Activated CD8-positive, alpha-beta memory T cell treated with anti-CD3 and anti-CD28 coated beads, Interleukin-2, amount 50 U/mL, for 1 hour (primary cell): Measurements from ENCODE around the gene CMTM4.
"Not testable (repeated sequence)": the region's sequence is repeated elsewhere in the genome, so short reads cannot be mapped to it uniquely, and the experiment has no call there.

Experiments
- DNase-seq: peaks from one replicate; pipeline ENCODE4 v3.0.0-alpha.2; 2020; ENCODE audit errors: extremely low read depth

The CMTM4 gene

GRCh38 chr16:66673691-66674090 is 22.9 kb downstream of the CMTM4 start:
- DNase-seq: no peak

- no peak for DNase-seq
Observed at GRCh38 chr16:66670691-66671388, 25.7 kb downstream of the CMTM4 start.

GRCh38 chr16:66668777-66669444 is 27.6 kb downstream of the CMTM4 start:
- no peak for DNase-seq

- no peak for DNase-seq
Observed at GRCh38 chr16:66667944-66668343, 28.6 kb downstream of the CMTM4 start.

GRCh38 chr16:66662445-66663194 is 33.9 kb downstream of the CMTM4 start:
- no peak for DNase-seq

- not testable (repeated sequence) for DNase-seq
Observed at GRCh38 chr16:66661671-66662346, 34.7 kb downstream of the CMTM4 start.

GRCh38 chr16:66661210-66661560 is 35.4 kb downstream of the CMTM4 start:
- DNase-seq: no peak

- no peak for DNase-seq
Observed at GRCh38 chr16:66660422-66661209, 35.9 kb downstream of the CMTM4 start.

GRCh38 chr16:66658860-66659190 is 37.7 kb downstream of the CMTM4 start:
- no peak for DNase-seq

- DNase-seq: no peak
Observed at GRCh38 chr16:66658143-66658859, 38.2 kb downstream of the CMTM4 start.

- no peak for DNase-seq
Observed at GRCh38 chr16:66656547-66656946, 40.0 kb downstream of the CMTM4 start.

- DNase-seq: no peak
Observed at GRCh38 chr16:66653581-66654350, 42.8 kb downstream of the CMTM4 start.

- DNase-seq: no peak
Observed at GRCh38 chr16:66652661-66653360, 43.7 kb downstream of the CMTM4 start.

- no peak for DNase-seq
Observed at GRCh38 chr16:66651965-66652364, 44.6 kb downstream of the CMTM4 start.

GRCh38 chr16:66651474-66651765 is 45.1 kb downstream of the CMTM4 start:
- no peak for DNase-seq

- peak; percentile 58 for DNase-seq
Observed at GRCh38 chr16:66650707-66651473, 45.7 kb downstream of the CMTM4 start.

GRCh38 chr16:66649636-66650205 is 46.8 kb downstream of the CMTM4 start:
- DNase-seq: no peak

- DNase-seq: no peak
Observed at GRCh38 chr16:66649167-66649566, 47.4 kb downstream of the CMTM4 start.

- no peak for DNase-seq
Observed at GRCh38 chr16:66647866-66648265, 48.7 kb downstream of the CMTM4 start.
